Activated CD8-positive, alpha-beta T cell treated with anti-CD3 and anti-CD28 coated beads for 36 hours (primary cell): ENCODE data around the gene TSPAN10. TPM values are rescaled to one million over a fixed set of nuclear protein-coding genes. Genes with fewer than 3 reads are reported as not detected.

Experiments
- ATAC-seq: fragments of 200-7000 bp; cut with Tn5 transposase; one replicate; pipeline ENCODE4 v1.10.0; 2021; ENCODE audit warnings: mild to moderate bottlenecking, moderate library complexity
- CTCF ChIA-PET: fragments of 350-600 bp; sonication (Branson Sonifier 250); formaldehyde crosslinking; loops from one replicate; lab custom pipeline; 2021; ENCODE audit warnings: antibody characterized with exemption; lab: Charles Lee
- POLR2A ChIA-PET: fragments of 350-600 bp; sonication (Branson Sonifier 250); formaldehyde crosslinking; loops from one replicate; lab custom pipeline; 2021; ENCODE audit warnings: antibody characterized with exemption; lab: Charles Lee
- DNase-seq: peaks from one replicate; pipeline ENCODE4 v3.0.0-alpha.2; 2020
- H3K27ac Mint-ChIP-seq: one replicate; pipeline ENCODE4 v1.8.0; 2021; ENCODE audit warnings: mild to moderate bottlenecking, mixed read lengths
- H3K27me3 Mint-ChIP-seq: one replicate; pipeline ENCODE4 v1.8.0; 2021; ENCODE audit warnings: mixed read lengths
- H3K36me3 Mint-ChIP-seq: one replicate; pipeline ENCODE4 v1.8.0; 2021; ENCODE audit warnings: low read depth, mixed read lengths
- H3K4me1 Mint-ChIP-seq: one replicate; pipeline ENCODE4 v1.8.0; 2021; ENCODE audit warnings: low read depth, mixed read lengths
- H3K4me3 Mint-ChIP-seq: one replicate; pipeline ENCODE4 v1.8.0; 2021; ENCODE audit warnings: mild to moderate bottlenecking, moderate library complexity, mixed read lengths
- H3K9me3 Mint-ChIP-seq: one replicate; pipeline ENCODE4 v1.8.0; 2021; ENCODE audit warnings: mixed read lengths
- CTCF ChIP-seq: fragments of 200-600 bp; IDR thresholded peaks from one replicate; pipeline ENCODE4 v1.8.0; 2022; ENCODE audit warnings: antibody characterized with exemption, mild to moderate bottlenecking
- intact Hi-C: fragments of 100-400 bp; cut with micrococcal nuclease; formaldehyde crosslinking; loops from one replicate; pipeline ENCODE4 v1.10.0; 2022
- total RNA-seq, 2 experiments: library from RNA; stranded (reverse); gene quantifications; one replicate each; pipeline ENCODE4 v1.2.3, GENCODE V29; 2021

The TSPAN10 gene
- total RNA-seq, 2 experiments from 2014 or later: 0.18 to 0.22 TPM

GRCh38 chr17:81640011-81640410 lies 3.0 kb downstream of the TSPAN10 start:
- ATAC-seq (no peak), DNase-seq (no peak)
- no peaks in the 10 kb centered on the region for H3K9me3 Mint-ChIP-seq
- H3K27ac Mint-ChIP-seq: no peak overlapping the region
- intact Hi-C loops: no loop called here
- CTCF ChIA-PET: no interaction called here
- POLR2A ChIA-PET: interaction anchor here (0.6 kb wide), 1 partner anchor 10 kb away, joined by 3 read pairs; no protein-coding TSS in a partner anchor
- H3K36me3 Mint-ChIP-seq: peaks cover 4% of the 10 kb centered on the region
- H3K4me1 Mint-ChIP-seq: peaks cover 13% of the 10 kb centered on the region
- H3K27me3 Mint-ChIP-seq: no peaks in the 10 kb centered on the region
- TF ChIP-seq CTCF: no peak
- H3K4me3 Mint-ChIP-seq: no peak overlapping the region

GRCh38 chr17:81641825-81642489 lies 5.0 kb downstream of the TSPAN10 start:
- CTCF ChIA-PET: no interaction called here
- H3K4me3 Mint-ChIP-seq: no peak overlapping the region
- H3K27me3 Mint-ChIP-seq: no peaks in the 10 kb centered on the region
- H3K27ac Mint-ChIP-seq: no peak overlapping the region
- POLR2A ChIA-PET: no interaction called here
- H3K4me1 Mint-ChIP-seq: peaks cover 3% of the 10 kb centered on the region
- no peak for TF ChIP-seq CTCF
- intact Hi-C loops: no loop called here
- no peaks in the 10 kb centered on the region for H3K36me3 Mint-ChIP-seq
- no peaks in the 10 kb centered on the region for H3K9me3 Mint-ChIP-seq
- ATAC-seq: no peak
- DNase-seq: no peak

GRCh38 chr17:81644496-81644895 lies 7.5 kb downstream of the TSPAN10 start:
- CTCF ChIA-PET: no interaction called here
- no peak overlapping the region for H3K4me3 Mint-ChIP-seq
- ATAC-seq (no peak), DNase-seq (no peak)
- no peaks in the 10 kb centered on the region for H3K4me1 Mint-ChIP-seq
- H3K27me3 Mint-ChIP-seq: peaks cover 12% of the 10 kb centered on the region
- no peaks in the 10 kb centered on the region for H3K9me3 Mint-ChIP-seq
- H3K27ac Mint-ChIP-seq: no peak overlapping the region
- intact Hi-C loops: no loop called here
- H3K36me3 Mint-ChIP-seq: peaks cover 2% of the 10 kb centered on the region
- no peak for TF ChIP-seq CTCF
- POLR2A ChIA-PET: interaction anchor here (1.0 to 1.4 kb wide), 2 partner anchors 10 to 21 kb away, joined by 3 to 5 read pairs; no protein-coding TSS in a partner anchor

GRCh38 chr17:81644976-81645952 lies 8.3 kb downstream of the TSPAN10 start:
- peaks cover 15% of the 10 kb centered on the region for H3K27me3 Mint-ChIP-seq
- intact Hi-C loops: no loop called here
- H3K36me3 Mint-ChIP-seq: peaks cover 2% of the 10 kb centered on the region
- no peaks in the 10 kb centered on the region for H3K9me3 Mint-ChIP-seq
- ChIA-PET CTCF (no interaction called here), POLR2A (interaction anchor here (1.0 to 1.4 kb wide), 3 partner anchors 9 to 20 kb away, joined by 3 to 5 read pairs (median 3); no protein-coding TSS in a partner anchor)
- H3K4me1 Mint-ChIP-seq: no peaks in the 10 kb centered on the region
- TF ChIP-seq CTCF: no peak
- no peak overlapping the region for H3K4me3 Mint-ChIP-seq
- no peak overlapping the region for H3K27ac Mint-ChIP-seq
- no peak for ATAC-seq
- DNase-seq: no peak
